ENCODE measurements around the gene SERTM1.

The SERTM1 gene

GRCh38 chr13:36712290-36712689 lies 38.5 kb downstream of the SERTM1 start:
- DNase-seq = no peak

GRCh38 chr13:36712770-36713169 lies 39.0 kb downstream of the SERTM1 start:
- DNase-seq = no peak

GRCh38 chr13:36713887-36714286 lies 40.1 kb downstream of the SERTM1 start:
- no peak for DNase-seq

- no peak for DNase-seq
Observed at GRCh38 chr13:36715841-36716240, 42.0 kb downstream of the SERTM1 start.

GRCh38 chr13:36717017-36717416 lies 43.2 kb downstream of the SERTM1 start:
- DNase-seq = no peak

- DNase-seq = no peak
Observed at GRCh38 chr13:36717966-36718545, 44.2 kb downstream of the SERTM1 start.

- DNase-seq = no peak
Observed at GRCh38 chr13:36718686-36719085, 44.9 kb downstream of the SERTM1 start.

GRCh38 chr13:36724141-36724540 lies 50.3 kb downstream of the SERTM1 start:
- DNase-seq = no peak

GRCh38 chr13:36725936-36726335 lies 52.1 kb downstream of the SERTM1 start:
- no peak for DNase-seq

- no peak for DNase-seq
Observed at GRCh38 chr13:36728006-36728405, 54.2 kb downstream of the SERTM1 start.

- no peak for DNase-seq
Observed at GRCh38 chr13:36736119-36736726, 62.4 kb downstream of the SERTM1 start.

GRCh38 chr13:36737524-36738083 lies 63.8 kb downstream of the SERTM1 start:
- DNase-seq = no peak

- DNase-seq = no peak
Observed at GRCh38 chr13:36745436-36745835, 71.6 kb downstream of the SERTM1 start.

- no peak for DNase-seq
Observed at GRCh38 chr13:36746051-36746450, 72.2 kb downstream of the SERTM1 start.
